ENCODE measurements around the gene CACNA1S.

CACNA1S gene

DNA sequence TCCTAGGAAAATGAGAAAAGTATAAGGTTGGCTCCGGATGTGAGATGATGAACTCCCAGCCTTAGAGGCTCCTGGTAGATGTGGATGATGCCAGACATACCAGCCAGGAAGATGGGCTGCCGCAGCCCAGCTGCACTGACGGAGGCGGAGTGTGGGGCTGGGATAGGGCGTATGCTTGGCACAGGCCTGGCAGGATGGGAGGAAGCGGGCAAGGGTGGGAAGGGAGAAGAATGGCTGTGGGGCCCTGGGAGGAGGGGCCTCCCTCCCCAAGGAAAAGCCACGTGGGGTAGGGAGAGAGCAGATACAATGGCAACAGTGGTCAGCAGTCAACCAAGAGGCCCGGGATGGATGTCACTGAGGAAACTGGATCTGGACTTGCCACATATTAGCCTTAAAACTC, 47.4 kb downstream of the CACNA1S start:
- Histone ChIP-seq H3K36me3 (no peaks in the 10 kb centered on the region), H3K9me3 (replicated peaks in 1 of 11) (no peaks in the 10 kb centered on the region), H3K4me2 (peak overlapping the region in 3 of 11 experiments; percentile 5 to 29 (median 7); a peak in 2 of 22 replicates), H3K27me3 (no peaks in the 10 kb centered on the region), H3K27ac (no peak overlapping the region), H3K4me1 (peaks cover 19 to 95% (median 73%) of the 10 kb centered on the region in 10 experiments), H4K20me1 (peaks cover 0 to 7% (median 0%) of the 10 kb centered on the region in 11 experiments; a peak in 2 of 22 replicates), H3K9ac (no peak overlapping the region), H3K4me3 (no peak overlapping the region)
- TF ChIP-seq Cebpa-rat (IDR thresholded peaks at IDR 0.05) = no peak

GRCh38 chr1:201063145-201063544, 49.1 kb downstream of the CACNA1S start:
- Histone ChIP-seq H3K4me2 (peak overlapping the region in 9 of 11 experiments; percentile 33 to 93 (median 85); a peak in 14 of 22 replicates), H3K36me3 (no peaks in the 10 kb centered on the region), H3K27me3 (no peaks in the 10 kb centered on the region), H3K27ac (no peak overlapping the region), H3K9ac (no peak overlapping the region), H3K9me3 (replicated peaks in 1 of 11) (no peaks in the 10 kb centered on the region), H4K20me1 (peaks cover 0 to 7% (median 0%) of the 10 kb centered on the region in 11 experiments; a peak in 2 of 22 replicates), H3K4me3 (no peak overlapping the region), H3K4me1 (peaks cover 19 to 95% (median 78%) of the 10 kb centered on the region in 10 experiments)
- TF ChIP-seq Cebpa-rat (IDR thresholded peaks at IDR 0.05) = no peak

DNA sequence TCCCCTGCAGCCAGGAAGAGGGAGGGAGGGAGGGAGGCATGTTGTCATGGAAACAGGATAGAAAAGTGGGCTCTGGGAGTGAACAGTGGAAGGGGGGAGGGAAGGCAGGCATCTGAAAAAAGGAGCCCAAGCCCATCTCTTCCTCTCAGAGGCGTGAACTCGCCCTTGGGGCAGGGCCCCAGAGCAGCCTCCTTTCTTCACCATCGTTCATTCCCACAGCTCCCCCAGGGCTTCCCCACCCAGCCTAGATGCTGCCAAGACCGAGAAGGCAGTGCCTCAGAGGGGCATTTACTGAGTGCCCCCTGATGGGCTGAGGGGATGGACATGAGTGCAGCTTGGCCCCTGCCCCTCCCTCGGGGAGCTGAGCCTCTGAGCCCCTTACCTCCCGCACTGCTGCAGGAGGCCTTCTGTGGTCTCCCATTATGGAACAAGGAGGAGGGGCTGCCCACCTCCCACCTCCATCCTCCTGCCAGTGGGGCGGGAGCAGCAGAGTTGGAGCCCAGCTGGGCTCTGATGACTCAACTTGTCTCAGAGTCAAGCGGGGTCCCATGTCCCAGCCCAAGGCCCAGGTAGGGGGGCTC, 49.6 kb downstream of the CACNA1S start:
- Histone ChIP-seq H3K4me3 (no peak overlapping the region), H3K4me1 (peaks cover 19 to 95% (median 79%) of the 10 kb centered on the region in 10 experiments), H3K36me3 (no peaks in the 10 kb centered on the region), H4K20me1 (peaks cover 0 to 7% (median 0%) of the 10 kb centered on the region in 11 experiments; a peak in 2 of 22 replicates), H3K27me3 (no peaks in the 10 kb centered on the region), H3K9me3 (replicated peaks in 1 of 11) (no peaks in the 10 kb centered on the region), H3K9ac (0 out of 22 replicates have a peak overlapping the region, but pooled peaks of 1 of the 11 experiments have one; percentile 20), H3K4me2 (peak overlapping the region in 9 of 11 experiments; percentile 33 to 93 (median 85); a peak in 17 of 22 replicates), H3K27ac (no peak overlapping the region)
- no peak for TF ChIP-seq Cebpa-rat (IDR thresholded peaks at IDR 0.05)

GRCh38 chr1:201061886-201062285, 50.3 kb downstream of the CACNA1S start:
- no peak overlapping the region for H3K27ac ChIP-seq
- no peak for TF ChIP-seq Cebpa-rat (IDR thresholded peaks at IDR 0.05)
- peaks cover 0 to 4% (median 0%) of the 10 kb centered on the region in 11 experiments; a peak in 2 of 22 replicates for H4K20me1 ChIP-seq
- peak overlapping the region in 10 of 11 experiments; percentile 4 to 93 (median 84); a peak in 18 of 22 replicates for H3K4me2 ChIP-seq
- H3K9me3 ChIP-seq (replicated peaks in 1 of 11) = no peaks in the 10 kb centered on the region
- H3K4me1 ChIP-seq = peaks cover 14 to 95% (median 79%) of the 10 kb centered on the region in 10 experiments
- no peaks in the 10 kb centered on the region for H3K36me3 ChIP-seq
- no peak overlapping the region for H3K4me3 ChIP-seq
- peaks cover 0 to 4% (median 0%) of the 10 kb centered on the region in 11 experiments; a peak in 3 of 22 replicates for H3K27me3 ChIP-seq
- no peak overlapping the region for H3K9ac ChIP-seq

- no peak for TF ChIP-seq Cebpa-rat (IDR thresholded peaks at IDR 0.05)
These were observed 51.2 kb downstream of the CACNA1S start for GRCh38 chr1:201061049-201061448.

DNA sequence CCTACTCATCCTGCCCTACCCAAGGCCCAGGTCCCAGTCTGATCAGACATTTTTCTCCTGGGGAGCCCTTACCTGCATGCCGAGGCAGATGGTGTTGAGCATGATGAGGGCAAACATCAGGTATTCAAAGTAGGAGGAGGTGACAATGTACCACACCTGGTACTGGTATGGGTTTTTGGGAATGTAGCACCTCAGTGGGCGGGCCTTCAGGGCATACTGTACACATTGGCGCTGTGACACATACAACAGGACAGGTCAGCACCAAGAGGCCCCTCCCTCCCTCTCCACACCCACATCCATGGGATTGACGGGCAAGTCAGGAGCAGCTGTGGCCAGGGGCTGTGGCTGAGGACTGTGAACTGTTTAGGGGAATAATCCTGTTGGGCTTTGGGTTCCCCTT, 51.6 kb downstream of the CACNA1S start:
- Histone ChIP-seq H3K27me3 (peaks cover 0 to 6% (median 0%) of the 10 kb centered on the region in 11 experiments; a peak in 3 of 22 replicates), H3K9me3 (replicated peaks in 1 of 11) (no peaks in the 10 kb centered on the region), H3K4me3 (no peak overlapping the region), H3K27ac (no peak overlapping the region), H3K9ac (no peak overlapping the region), H3K4me1 (peaks cover 11 to 95% (median 79%) of the 10 kb centered on the region in 10 experiments), H3K36me3 (no peaks in the 10 kb centered on the region), H3K4me2 (peak overlapping the region in 9 of 11 experiments; percentile 32 to 93 (median 85); a peak in 18 of 22 replicates), H4K20me1 (no peaks in the 10 kb centered on the region)
- TF ChIP-seq Cebpa-rat (IDR thresholded peaks at IDR 0.05) = no peak

More at GRCh38 chr1:201061049-201061448, 51.2 kb downstream of the CACNA1S start:
- Histone ChIP-seq H3K9me3 (replicated peaks in 1 of 11) (no peaks in the 10 kb centered on the region), H3K4me1 (peaks cover 11 to 95% (median 79%) of the 10 kb centered on the region in 10 experiments), H3K9ac (no peak overlapping the region), H3K27ac (no peak overlapping the region), H3K27me3 (peaks cover 0 to 6% (median 0%) of the 10 kb centered on the region in 11 experiments; a peak in 3 of 22 replicates), H4K20me1 (no peaks in the 10 kb centered on the region), H3K36me3 (no peaks in the 10 kb centered on the region), H3K4me2 (peak overlapping the region in 10 of 11 experiments; percentile 7 to 93 (median 84); a peak in 18 of 22 replicates), H3K4me3 (no peak overlapping the region)

DNA sequence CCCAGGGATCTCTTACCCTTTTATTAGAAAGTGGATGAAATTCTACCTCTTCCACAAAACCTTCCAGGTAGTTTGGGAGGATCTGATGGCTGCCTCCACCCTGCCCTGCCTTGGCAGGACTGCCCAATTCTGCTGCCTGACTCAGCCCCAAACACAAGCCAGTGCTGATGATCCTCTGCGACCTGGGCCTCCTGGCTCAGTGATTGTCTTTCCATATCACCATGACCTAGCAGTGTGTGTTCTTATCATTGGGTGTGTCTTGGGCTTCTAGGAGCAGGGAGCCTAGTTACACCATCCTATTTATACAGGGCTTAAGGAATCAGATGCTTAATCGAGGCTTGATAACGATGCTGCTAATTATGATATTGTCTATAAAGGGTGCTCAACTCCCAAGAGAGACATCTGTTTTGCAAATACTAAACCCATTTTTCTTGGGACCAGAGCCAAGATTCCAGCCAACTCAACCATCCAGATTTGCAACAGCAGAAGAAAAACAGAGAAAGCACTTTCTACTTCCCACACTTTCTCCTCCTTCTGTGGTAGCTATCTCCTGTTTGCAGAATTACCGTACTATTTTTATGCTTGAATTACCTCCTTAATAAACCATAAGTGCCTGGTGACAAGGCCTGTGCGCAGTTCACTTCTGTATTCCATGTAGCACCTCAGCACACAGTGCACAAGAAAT, 52.2 kb downstream of the CACNA1S start:
- no peaks in the 10 kb centered on the region for H3K36me3 ChIP-seq
- H3K4me3 ChIP-seq = no peak overlapping the region
- no peak overlapping the region for H3K27ac ChIP-seq
- no peaks in the 10 kb centered on the region for H3K9me3 ChIP-seq (replicated peaks in 1 of 11)
- no peaks in the 10 kb centered on the region for H4K20me1 ChIP-seq
- no peak overlapping the region for H3K9ac ChIP-seq
- no peak for TF ChIP-seq Cebpa-rat (IDR thresholded peaks at IDR 0.05)
- H3K27me3 ChIP-seq = peaks cover 0 to 7% (median 0%) of the 10 kb centered on the region in 11 experiments; a peak in 4 of 22 replicates
- H3K4me1 ChIP-seq = peaks cover 16 to 97% (median 83%) of the 10 kb centered on the region in 10 experiments
- peak overlapping the region in 9 of 11 experiments; percentile 32 to 93 (median 85); a peak in 18 of 22 replicates for H3K4me2 ChIP-seq

DNA sequence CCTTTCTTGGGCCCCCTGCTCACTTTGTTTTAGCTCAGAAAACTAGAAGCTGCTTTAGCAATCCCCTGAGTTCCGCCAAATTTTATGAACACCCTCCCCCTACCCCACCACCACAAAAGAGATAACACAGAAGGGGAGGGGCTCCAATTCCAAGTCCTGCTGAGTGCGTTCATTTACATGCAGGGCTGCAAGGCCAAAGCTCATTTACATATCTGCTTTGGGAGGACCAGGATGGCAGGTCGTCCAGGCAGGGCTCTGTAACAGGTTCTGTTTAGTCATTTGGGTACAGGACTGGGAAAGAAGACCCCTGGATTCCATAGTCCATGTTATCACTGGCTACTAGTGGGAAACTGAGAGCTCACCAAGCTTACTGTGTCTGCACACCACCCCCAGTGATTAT, 52.8 kb downstream of the CACNA1S start:
- Histone ChIP-seq H3K4me1 (peaks cover 19 to 96% (median 88%) of the 10 kb centered on the region in 10 experiments), H4K20me1 (no peaks in the 10 kb centered on the region), H3K4me3 (no peak overlapping the region), H3K9me3 (replicated peaks in 1 of 11) (no peaks in the 10 kb centered on the region), H3K9ac (no peak overlapping the region), H3K36me3 (no peaks in the 10 kb centered on the region), H3K27me3 (peaks cover 0 to 11% (median 0%) of the 10 kb centered on the region in 11 experiments; a peak in 5 of 22 replicates), H3K4me2 (peak overlapping the region in 9 of 11 experiments; percentile 26 to 93 (median 85); a peak in 17 of 22 replicates), H3K27ac (no peak overlapping the region)
- TF ChIP-seq Cebpa-rat (IDR thresholded peaks at IDR 0.05) = no peak

DNA sequence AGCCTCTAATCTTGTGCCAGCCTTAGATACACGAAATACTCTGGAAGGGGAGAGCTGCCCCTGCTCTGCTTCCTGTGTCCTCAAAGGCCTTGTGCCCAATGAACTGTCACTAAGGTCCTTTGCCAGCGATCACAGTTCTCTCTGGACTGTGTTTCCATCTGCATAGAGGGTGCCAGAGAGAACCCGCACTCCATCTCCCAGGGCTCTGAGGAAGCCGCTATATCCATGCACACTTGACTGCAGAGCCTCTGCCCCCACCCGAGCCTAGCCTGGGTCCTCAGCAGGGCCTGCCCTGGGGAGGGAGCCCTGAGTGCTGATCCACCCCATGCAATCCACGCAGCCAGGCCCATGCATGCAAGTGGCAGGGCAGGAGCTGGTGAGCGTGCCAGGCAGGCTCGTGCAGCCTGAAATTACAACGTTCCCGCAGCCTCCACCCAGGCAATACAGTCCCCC, 58.1 kb downstream of the CACNA1S start:
- Histone ChIP-seq H3K27ac (no peak overlapping the region), H3K4me2 (peak overlapping the region in 10 of 11 experiments; percentile 16 to 93 (median 78); a peak in 19 of 22 replicates), H3K4me1 (peaks cover 36 to 100% (median 99%) of the 10 kb centered on the region in 10 experiments), H3K9ac (peak overlapping the region in 3 of 11 experiments; percentile 5 to 36 (median 6); a peak in 3 of 22 replicates), H3K27me3 (peaks cover 0 to 56% (median 0%) of the 10 kb centered on the region in 11 experiments; a peak in 9 of 22 replicates), H3K9me3 (replicated peaks in 1 of 11) (no peaks in the 10 kb centered on the region), H3K36me3 (no peaks in the 10 kb centered on the region), H4K20me1 (peaks cover 0 to 34% (median 0%) of the 10 kb centered on the region in 11 experiments; a peak in 3 of 22 replicates), H3K4me3 (peak overlapping the region in 1 of 10 experiments; percentile 19; a peak in 1 of 20 replicates)
- no peak for TF ChIP-seq Cebpa-rat (IDR thresholded peaks at IDR 0.05)

All from BLaER1 treated with 17β-estradiol and CSF1 and Interleukin-3, amounts not matched to agents 10 nM and 100 nM (cell line).